HuH-7.5 (cell line): Measurements from ENCODE around the gene SHE.
"Not testable (repeated sequence)": the region's sequence is repeated elsewhere in the genome, so short reads cannot be mapped to it uniquely, and the experiment has no call there.

Experiments used
- DNase-seq: peaks from one replicate; pipeline ENCODE4 v3.0.0; 2011; ENCODE audit warnings: low spot score

Gene SHE

GRCh38 chr1:154502066-154502743 is at the start of gene SHE, which contains the start of gene TDRD10:
TSS of gene SHE (minus strand) at chr1:154502412. CDS start at chr1:154502026, 386 bp downstream.
TSS of gene TDRD10 (plus strand) at chr1:154502219. CDS start at chr1:154506904, 4,685 bp downstream.
- DNase-seq = no peak

- DNase-seq = no peak
These were observed 49.3 kb upstream of the SHE start for GRCh38 chr1:154551474-154551873.

GRCh38 chr1:154550657-154551056 is 48.4 kb upstream of the SHE start:
- no peak for DNase-seq

GRCh38 chr1:154550070-154550469 is 47.9 kb upstream of the SHE start:
- DNase-seq = no peak

GRCh38 chr1:154549202-154549770 is 47.1 kb upstream of the SHE start:
- DNase-seq = no peak

- no peak for DNase-seq
These were observed 45.8 kb upstream of the SHE start for GRCh38 chr1:154548028-154548427.

GRCh38 chr1:154547105-154547732 is 45.0 kb upstream of the SHE start:
- no peak for DNase-seq

- DNase-seq = peak; percentile 86
These were observed 44.3 kb upstream of the SHE start for GRCh38 chr1:154546264-154547063.

- no peak for DNase-seq
These were observed 39.0 kb upstream of the SHE start for GRCh38 chr1:154541231-154541630.

GRCh38 chr1:154539486-154540483 is 37.6 kb upstream of the SHE start:
- DNase-seq = no peak

GRCh38 chr1:154536570-154536969 is 34.4 kb upstream of the SHE start:
- DNase-seq = no peak

- DNase-seq = peak; percentile 77
These were observed 32.0 kb upstream of the SHE start for GRCh38 chr1:154533952-154534844.

- DNase-seq = not testable (repeated sequence)
These were observed 29.7 kb upstream of the SHE start for GRCh38 chr1:154531950-154532349.

- no peak for DNase-seq
These were observed 27.1 kb upstream of the SHE start for GRCh38 chr1:154529308-154529707.

GRCh38 chr1:154527192-154527591 is 25.0 kb upstream of the SHE start:
- no peak for DNase-seq

GRCh38 chr1:154524881-154525280 is 22.7 kb upstream of the SHE start:
- no peak for DNase-seq

GRCh38 chr1:154521695-154522094 is 19.5 kb upstream of the SHE start:
- no peak for DNase-seq

GRCh38 chr1:154520333-154520732 is 18.1 kb upstream of the SHE start:
- no peak for DNase-seq

- no peak for DNase-seq
These were observed 17.4 kb upstream of the SHE start for GRCh38 chr1:154519591-154519991.

GRCh38 chr1:154517661-154518060 is 15.4 kb upstream of the SHE start:
- DNase-seq = no peak
